GM12864 (cell line): Measurements from ENCODE around the gene PAEP.

Experiments used
- DNase-seq: peaks from one replicate; pipeline ENCODE4 v3.0.0-alpha.2; 2011; ENCODE audit warnings: low read depth
- H3K4me3 ChIP-seq: 2 replicates; pipeline ENCODE4 v1.5.1; 2011; ENCODE audit warnings: mild to moderate bottlenecking, low read depth, low read length, control low read depth
- CTCF ChIP-seq: IDR thresholded peaks from 2 replicates; pipeline ENCODE4 v1.5.1; 2011; ENCODE audit warnings: low read depth, mild to moderate bottlenecking, moderate library complexity, low read length, control low read depth, inconsistent platforms; ENCODE audit errors: missing control alignments

Gene PAEP

GRCh38 chr9:135562235-135562745 lies 734 bp downstream of the PAEP start:
- H3K4me3 ChIP-seq = no peak overlapping the region
- DNase-seq = no peak
- no peak for TF ChIP-seq CTCF

GRCh38 chr9:135563039-135563476 lies 1.5 kb downstream of the PAEP start:
- no peak for TF ChIP-seq CTCF
- no peak overlapping the region for H3K4me3 ChIP-seq
- no peak for DNase-seq

- H3K4me3 ChIP-seq = no peak overlapping the region
- no peak for TF ChIP-seq CTCF
- DNase-seq = no peak
Measured at GRCh38 chr9:135563858-135564257, 2.3 kb downstream of the PAEP start.

GRCh38 chr9:135565141-135565628 lies 3.6 kb downstream of the PAEP start:
- no peak for DNase-seq
- H3K4me3 ChIP-seq = no peak overlapping the region
- TF ChIP-seq CTCF = no peak

GRCh38 chr9:135565636-135566035 lies 4.1 kb downstream of the PAEP start:
- DNase-seq = no peak
- H3K4me3 ChIP-seq = no peak overlapping the region
- TF ChIP-seq CTCF = no peak

- DNase-seq = no peak
Measured at GRCh38 chr9:135566552-135566951, 5.0 kb downstream of the PAEP start.

More at GRCh38 chr9:135566552-135566951, 5.0 kb downstream of the PAEP start:
- H3K4me3 ChIP-seq = no peak overlapping the region
- no peak for TF ChIP-seq CTCF
